HCT116 (cell line): ENCODE measurements around the gene ARHGEF10L. TPM values are rescaled to one million over a fixed set of nuclear protein-coding genes. Genes with fewer than 3 reads are reported as not detected.

Experiments used
- ATAC-seq: fragments of 200-7000 bp; cut with Tn5 transposase; 2 replicates; pipeline ENCODE4 v1.9.1; 2020; ENCODE audit warnings: mild to moderate bottlenecking, moderate library complexity
- BruUV-seq: library from RNA; stranded (reverse); fragments of 400-500 nt; replicated peaks from 2 replicates; lab custom pipeline; 2021; lab: Mats Ljungman, UMichigan
- CTCF ChIA-PET: fragments of 300-600 bp; sonication (Branson Sonifier 250); formaldehyde crosslinking; loops from one replicate; lab custom pipeline; 2021; ENCODE audit warnings: antibody characterized with exemption; lab: Charles Lee
- POLR2A ChIA-PET: fragments of 300-600, 350-600 bp; sonication (Branson Sonifier 250); formaldehyde crosslinking; loops from one replicate; lab custom pipeline; 2021; ENCODE audit warnings: antibody characterized with exemption; lab: Charles Lee
- RAD21 ChIA-PET, 2 experiments: fragments of 300-600 bp; sonication (Branson Sonifier 250); formaldehyde crosslinking; loops; one replicate each; lab custom pipeline; 2023; ENCODE audit warnings: low total read pairs in 2 of 2; ENCODE audit not compliant: uncharacterized antibody in 2 of 2, unreplicated experiment in 2 of 2, low non-redundant PET in 1 of 2; lab: Charles Lee
- DNase-seq: peaks from one replicate; pipeline ENCODE4 v3.0.0-alpha.2; 2010; ENCODE audit warnings: low read depth, low spot score
- H2AFZ ChIP-seq: fragments of 200-600 bp; shearing (Covaris generic), sonication (generic); 2 replicates; pipeline ENCODE4 v1.6.1; 2017; ENCODE audit warnings: low read depth, mixed run types, mixed read lengths, antibody characterized with exemption, low read length; ENCODE audit not compliant: poor library complexity, severe bottlenecking
- H3K27ac ChIP-seq: 2 replicates; pipeline ENCODE4 v1.5.1; 2012; ENCODE audit warnings: low read depth, low read length
- H3K27me3 ChIP-seq: fragments of 200-600 bp; sonication (generic); 2 replicates; pipeline ENCODE4 v1.6.1; 2016; ENCODE audit warnings: mixed run types, low read length, mixed read lengths; ENCODE audit not compliant: insufficient read depth
- H3K36me3 ChIP-seq, 2 experiments: fragments of 200-500 bp in 1 of 2; fragments of 200-600 bp in 1 of 2; sonication (Bioruptor generic) in 1 of 2; sonication (generic) in 1 of 2; 2 replicates each; pipeline versions ENCODE4 v1.5.1 to v1.6.1; 2014 to 2016; ENCODE audit warnings: low read length in 2 of 2, inconsistent platforms in 1 of 2, mixed read lengths in 1 of 2, mixed run types in 1 of 2; ENCODE audit not compliant: insufficient read depth in 2 of 2, control insufficient read depth in 1 of 2
- H3K4me1 ChIP-seq, 2 experiments: fragments of 200-600 bp in 1 of 2; sonication (generic) in 1 of 2; 2 replicates each; pipeline versions ENCODE4 v1.5.1 to v1.6.1; 2012 to 2017; ENCODE audit warnings: low read length in 2 of 2, inconsistent platforms in 1 of 2, mild to moderate bottlenecking in 1 of 2, mixed read lengths in 1 of 2, mixed run types in 1 of 2, moderate library complexity in 1 of 2; ENCODE audit not compliant: insufficient read depth in 2 of 2, control insufficient read depth in 1 of 2
- H3K4me2 ChIP-seq: fragments of 200-600 bp; sonication (generic); 2 replicates; pipeline ENCODE4 v1.6.1; 2017; ENCODE audit warnings: mixed run types, low read length, mixed read lengths
- H3K4me3 ChIP-seq, 2 experiments: fragments of 200-600 bp in 1 of 2; sonication (generic) in 1 of 2; replicated peaks in 1 of 2; 2 replicates each; pipeline ENCODE4 v1.5.1; 2011 to 2016; ENCODE audit warnings: low read length in 2 of 2, control low read depth in 1 of 2, low read depth in 1 of 2, mild to moderate bottlenecking in 1 of 2, mixed read lengths in 1 of 2, mixed run types in 1 of 2
- H3K79me2 ChIP-seq: fragments of 200-600 bp; sonication (generic); 2 replicates; pipeline ENCODE4 v1.6.1; 2017; ENCODE audit warnings: mild to moderate bottlenecking, mixed run types, low read length, moderate library complexity, mixed read lengths; ENCODE audit not compliant: insufficient read depth
- H3K9ac ChIP-seq: fragments of 200-600 bp; sonication (generic); 2 replicates; pipeline ENCODE4 v1.6.1; 2016; ENCODE audit warnings: low read length, mixed read lengths
- H3K9me2 ChIP-seq: fragments of 200-600 bp; sonication (generic), shearing (Covaris generic); 2 replicates; pipeline ENCODE4 v1.6.1; 2017; ENCODE audit warnings: mixed run types, mild to moderate bottlenecking, moderate library complexity; ENCODE audit not compliant: insufficient read depth
- H3K9me3 ChIP-seq, 2 experiments: fragments of 200-500 bp in 1 of 2; fragments of 200-600 bp in 1 of 2; sonication (Bioruptor generic) in 1 of 2; sonication (generic) in 1 of 2; 2 replicates each; pipeline ENCODE4 v1.6.1; 2014 to 2017; ENCODE audit warnings: low read length in 2 of 2, mixed read lengths in 2 of 2, inconsistent platforms in 1 of 2, low read depth in 1 of 2, mild to moderate bottlenecking in 1 of 2, mixed run types in 1 of 2, moderate library complexity in 1 of 2; ENCODE audit not compliant: control insufficient read depth in 1 of 2, insufficient read depth in 1 of 2
- H4K20me1 ChIP-seq: fragments of 200-600 bp; sonication (generic), shearing (Covaris generic); 2 replicates; pipeline ENCODE4 v1.6.1; 2017; ENCODE audit warnings: mixed run types, mild to moderate bottlenecking, moderate library complexity; ENCODE audit not compliant: insufficient read depth
- CBX3 ChIP-seq: IDR thresholded peaks from 2 replicates; pipeline ENCODE4 v1.6.1; 2012; ENCODE audit warnings: low read depth
- EGR1 ChIP-seq: IDR thresholded peaks from 2 replicates; pipeline ENCODE4 v1.6.1; 2012; ENCODE audit warnings: low read depth
- ELF1 ChIP-seq: IDR thresholded peaks from 2 replicates; pipeline ENCODE4 v1.6.1; 2012; ENCODE audit warnings: low read depth, borderline replicate concordance
- EZH2 ChIP-seq: fragments of 200-600 bp; sonication (generic); IDR thresholded peaks from 2 replicates; pipeline ENCODE4 v1.6.1; 2017; ENCODE audit warnings: antibody characterized with exemption, mixed run types
- EZH2phosphoT487 ChIP-seq: fragments of 200-600 bp; IDR thresholded peaks from 2 replicates; pipeline ENCODE4 v1.6.1; 2018; ENCODE audit warnings: antibody characterized with exemption, borderline replicate concordance
- FOSL1 ChIP-seq: IDR thresholded peaks from 2 replicates; pipeline ENCODE4 v1.6.1; 2012; ENCODE audit warnings: low read depth
- JUND ChIP-seq: IDR thresholded peaks from 2 replicates; pipeline ENCODE4 v1.6.1; 2012
- POLR2A ChIP-seq: IDR thresholded peaks from 2 replicates; pipeline ENCODE4 v1.7.0; 2011; ENCODE audit warnings: borderline replicate concordance; ENCODE audit not compliant: insufficient read depth, insufficient read length; ENCODE audit errors: extremely low read depth
- SIN3A ChIP-seq: IDR thresholded peaks from 2 replicates; pipeline ENCODE4 v1.6.1; 2012; ENCODE audit warnings: low read depth
- SP1 ChIP-seq: IDR thresholded peaks from 2 replicates; pipeline ENCODE4 v1.6.1; 2012; ENCODE audit warnings: low read depth
- SRF ChIP-seq: IDR thresholded peaks from 2 replicates; pipeline ENCODE4 v1.6.1; 2012; ENCODE audit warnings: low read depth
- YY1 ChIP-seq: IDR thresholded peaks from 2 replicates; pipeline ENCODE4 v1.6.1; 2011; ENCODE audit warnings: low read length, low read depth, moderate library complexity, mild to moderate bottlenecking; ENCODE audit not compliant: insufficient replicate concordance; ENCODE audit errors: extremely low read depth
- ZFX ChIP-seq: fragments of 450-650 bp; IDR thresholded peaks from 2 replicates; pipeline ENCODE4 v1.6.1; 2017
- ZNF274 ChIP-seq: fragments of 200-500 bp; sonication (Bioruptor generic); IDR thresholded peaks from 2 replicates; pipeline ENCODE4 v1.6.1; 2014; ENCODE audit warnings: mild to moderate bottlenecking, low read depth, low read length, inconsistent platforms
- intact Hi-C: fragments of 100-400 bp; cut with micrococcal nuclease; formaldehyde crosslinking; loops from 2 replicates; pipeline ENCODE4 v1.10.0; 2022
- total RNA-seq: library from RNA; stranded (reverse); gene quantifications from one replicate; pipeline ENCODE4 v1.2.1, GENCODE V29; 2021; ENCODE audit not compliant: unreplicated experiment
- TF ChIP-seq, protein P1 (sequence below): IDR thresholded peaks from 2 replicates; pipeline ENCODE4 v1.6.1; 2012
- TF ChIP-seq, protein P2 (sequence below): IDR thresholded peaks from 2 replicates; pipeline ENCODE4 v1.6.1; 2012
- TF ChIP-seq, protein P3 (sequence below): IDR thresholded peaks from 2 replicates; pipeline ENCODE4 v1.6.1; 2011; ENCODE audit warnings: mild to moderate bottlenecking, low read length, moderate library complexity; ENCODE audit not compliant: insufficient replicate concordance; ENCODE audit errors: extremely low read depth
- TF ChIP-seq, protein P4 (sequence below), 3 experiments: fragments of 200-600 bp in 1 of 3; sonication (generic) in 1 of 3; IDR thresholded peaks in 2 of 3; conservative IDR thresholded peaks in 1 of 3; 2 replicates each; pipeline ENCODE4 v1.5.1; 2012 to 2017; ENCODE audit warnings: low read depth in 2 of 3, low read length in 2 of 3, antibody characterized with exemption in 1 of 3, borderline replicate concordance in 1 of 3, control low read depth in 1 of 3, mild to moderate bottlenecking in 1 of 3, mixed read lengths in 1 of 3, mixed run types in 1 of 3, moderate library complexity in 1 of 3; ENCODE audit not compliant: insufficient read depth in 1 of 3
- TF ChIP-seq, protein P5 (sequence below): IDR thresholded peaks from 2 replicates; pipeline ENCODE4 v1.6.1; 2012; ENCODE audit warnings: low read depth

ARHGEF10L gene
- total RNA-seq, 1 experiment from 2014 or later = 14.7 TPM

GRCh38 chr1:17676387-17677060 lies 137.0 kb downstream of the ARHGEF10L start:
- H3K9ac ChIP-seq = no peak overlapping the region
- no TSS peak for BruUV-seq
- RAD21 ChIA-PET = no interaction called here
- H3K9me2 ChIP-seq = no peaks in the 10 kb centered on the region
- H3K9me3 ChIP-seq = no peaks in the 10 kb centered on the region
- no peak for ATAC-seq
- intact Hi-C loops = no loop called here
- CTCF ChIA-PET = no interaction called here
- no peaks in the 10 kb centered on the region for H3K79me2 ChIP-seq
- no peaks in the 10 kb centered on the region for H3K4me1 ChIP-seq
- H3K27ac ChIP-seq = no peak overlapping the region
- no peaks in the 10 kb centered on the region for H3K36me3 ChIP-seq
- H3K27me3 ChIP-seq = no peaks in the 10 kb centered on the region
- no peak for DNase-seq
- TF ChIP-seq POLR2A (no peak), ZFX (no peak), SP1 (no peak), EZH2phosphoT487 (no peak), CBX3 (no peak), ELF1 (no peak), FOSL1 (no peak), SRF (no peak), YY1 (no peak), EZH2 (no peak), ZNF274 (no peak), JUND (no peak), EGR1 (no peak), SIN3A (no peak)
- TF ChIP-seq, protein P1, sequence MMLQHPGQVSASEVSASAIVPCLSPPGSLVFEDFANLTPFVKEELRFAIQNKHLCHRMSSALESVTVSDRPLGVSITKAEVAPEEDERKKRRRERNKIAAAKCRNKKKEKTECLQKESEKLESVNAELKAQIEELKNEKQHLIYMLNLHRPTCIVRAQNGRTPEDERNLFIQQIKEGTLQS = no peak
- TF ChIP-seq, protein P2, sequence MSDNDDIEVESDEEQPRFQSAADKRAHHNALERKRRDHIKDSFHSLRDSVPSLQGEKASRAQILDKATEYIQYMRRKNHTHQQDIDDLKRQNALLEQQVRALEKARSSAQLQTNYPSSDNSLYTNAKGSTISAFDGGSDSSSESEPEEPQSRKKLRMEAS = no peak
- TF ChIP-seq, protein P3, sequence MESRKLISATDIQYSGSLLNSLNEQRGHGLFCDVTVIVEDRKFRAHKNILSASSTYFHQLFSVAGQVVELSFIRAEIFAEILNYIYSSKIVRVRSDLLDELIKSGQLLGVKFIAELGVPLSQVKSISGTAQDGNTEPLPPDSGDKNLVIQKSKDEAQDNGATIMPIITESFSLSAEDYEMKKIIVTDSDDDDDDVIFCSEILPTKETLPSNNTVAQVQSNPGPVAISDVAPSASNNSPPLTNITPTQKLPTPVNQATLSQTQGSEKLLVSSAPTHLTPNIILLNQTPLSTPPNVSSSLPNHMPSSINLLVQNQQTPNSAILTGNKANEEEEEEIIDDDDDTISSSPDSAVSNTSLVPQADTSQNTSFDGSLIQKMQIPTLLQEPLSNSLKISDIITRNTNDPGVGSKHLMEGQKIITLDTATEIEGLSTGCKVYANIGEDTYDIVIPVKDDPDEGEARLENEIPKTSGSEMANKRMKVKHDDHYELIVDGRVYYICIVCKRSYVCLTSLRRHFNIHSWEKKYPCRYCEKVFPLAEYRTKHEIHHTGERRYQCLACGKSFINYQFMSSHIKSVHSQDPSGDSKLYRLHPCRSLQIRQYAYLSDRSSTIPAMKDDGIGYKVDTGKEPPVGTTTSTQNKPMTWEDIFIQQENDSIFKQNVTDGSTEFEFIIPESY = no peak
- TF ChIP-seq, protein P4, sequence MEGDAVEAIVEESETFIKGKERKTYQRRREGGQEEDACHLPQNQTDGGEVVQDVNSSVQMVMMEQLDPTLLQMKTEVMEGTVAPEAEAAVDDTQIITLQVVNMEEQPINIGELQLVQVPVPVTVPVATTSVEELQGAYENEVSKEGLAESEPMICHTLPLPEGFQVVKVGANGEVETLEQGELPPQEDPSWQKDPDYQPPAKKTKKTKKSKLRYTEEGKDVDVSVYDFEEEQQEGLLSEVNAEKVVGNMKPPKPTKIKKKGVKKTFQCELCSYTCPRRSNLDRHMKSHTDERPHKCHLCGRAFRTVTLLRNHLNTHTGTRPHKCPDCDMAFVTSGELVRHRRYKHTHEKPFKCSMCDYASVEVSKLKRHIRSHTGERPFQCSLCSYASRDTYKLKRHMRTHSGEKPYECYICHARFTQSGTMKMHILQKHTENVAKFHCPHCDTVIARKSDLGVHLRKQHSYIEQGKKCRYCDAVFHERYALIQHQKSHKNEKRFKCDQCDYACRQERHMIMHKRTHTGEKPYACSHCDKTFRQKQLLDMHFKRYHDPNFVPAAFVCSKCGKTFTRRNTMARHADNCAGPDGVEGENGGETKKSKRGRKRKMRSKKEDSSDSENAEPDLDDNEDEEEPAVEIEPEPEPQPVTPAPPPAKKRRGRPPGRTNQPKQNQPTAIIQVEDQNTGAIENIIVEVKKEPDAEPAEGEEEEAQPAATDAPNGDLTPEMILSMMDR (IDR thresholded peaks at IDR 0.05 in 2 of 3, conservative IDR thresholded peaks at IDR 0.05 in 1 of 3; ENCODE audit: borderline replicate concordance in 1 of 3, insufficient read depth in 1 of 3, low read depth in 2 of 3, low read length in 2 of 3) = no peak
- TF ChIP-seq, protein P5, sequence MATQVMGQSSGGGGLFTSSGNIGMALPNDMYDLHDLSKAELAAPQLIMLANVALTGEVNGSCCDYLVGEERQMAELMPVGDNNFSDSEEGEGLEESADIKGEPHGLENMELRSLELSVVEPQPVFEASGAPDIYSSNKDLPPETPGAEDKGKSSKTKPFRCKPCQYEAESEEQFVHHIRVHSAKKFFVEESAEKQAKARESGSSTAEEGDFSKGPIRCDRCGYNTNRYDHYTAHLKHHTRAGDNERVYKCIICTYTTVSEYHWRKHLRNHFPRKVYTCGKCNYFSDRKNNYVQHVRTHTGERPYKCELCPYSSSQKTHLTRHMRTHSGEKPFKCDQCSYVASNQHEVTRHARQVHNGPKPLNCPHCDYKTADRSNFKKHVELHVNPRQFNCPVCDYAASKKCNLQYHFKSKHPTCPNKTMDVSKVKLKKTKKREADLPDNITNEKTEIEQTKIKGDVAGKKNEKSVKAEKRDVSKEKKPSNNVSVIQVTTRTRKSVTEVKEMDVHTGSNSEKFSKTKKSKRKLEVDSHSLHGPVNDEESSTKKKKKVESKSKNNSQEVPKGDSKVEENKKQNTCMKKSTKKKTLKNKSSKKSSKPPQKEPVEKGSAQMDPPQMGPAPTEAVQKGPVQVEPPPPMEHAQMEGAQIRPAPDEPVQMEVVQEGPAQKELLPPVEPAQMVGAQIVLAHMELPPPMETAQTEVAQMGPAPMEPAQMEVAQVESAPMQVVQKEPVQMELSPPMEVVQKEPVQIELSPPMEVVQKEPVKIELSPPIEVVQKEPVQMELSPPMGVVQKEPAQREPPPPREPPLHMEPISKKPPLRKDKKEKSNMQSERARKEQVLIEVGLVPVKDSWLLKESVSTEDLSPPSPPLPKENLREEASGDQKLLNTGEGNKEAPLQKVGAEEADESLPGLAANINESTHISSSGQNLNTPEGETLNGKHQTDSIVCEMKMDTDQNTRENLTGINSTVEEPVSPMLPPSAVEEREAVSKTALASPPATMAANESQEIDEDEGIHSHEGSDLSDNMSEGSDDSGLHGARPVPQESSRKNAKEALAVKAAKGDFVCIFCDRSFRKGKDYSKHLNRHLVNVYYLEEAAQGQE = no peak
- no peaks in the 10 kb centered on the region for H4K20me1 ChIP-seq
- no peak overlapping the region for H3K4me3 ChIP-seq
- POLR2A ChIA-PET = no interaction called here
- no peak overlapping the region for H2AFZ ChIP-seq
- no peak overlapping the region for H3K4me2 ChIP-seq
